ENCODE results near the gene PARD3.

Gene PARD3

DNA sequence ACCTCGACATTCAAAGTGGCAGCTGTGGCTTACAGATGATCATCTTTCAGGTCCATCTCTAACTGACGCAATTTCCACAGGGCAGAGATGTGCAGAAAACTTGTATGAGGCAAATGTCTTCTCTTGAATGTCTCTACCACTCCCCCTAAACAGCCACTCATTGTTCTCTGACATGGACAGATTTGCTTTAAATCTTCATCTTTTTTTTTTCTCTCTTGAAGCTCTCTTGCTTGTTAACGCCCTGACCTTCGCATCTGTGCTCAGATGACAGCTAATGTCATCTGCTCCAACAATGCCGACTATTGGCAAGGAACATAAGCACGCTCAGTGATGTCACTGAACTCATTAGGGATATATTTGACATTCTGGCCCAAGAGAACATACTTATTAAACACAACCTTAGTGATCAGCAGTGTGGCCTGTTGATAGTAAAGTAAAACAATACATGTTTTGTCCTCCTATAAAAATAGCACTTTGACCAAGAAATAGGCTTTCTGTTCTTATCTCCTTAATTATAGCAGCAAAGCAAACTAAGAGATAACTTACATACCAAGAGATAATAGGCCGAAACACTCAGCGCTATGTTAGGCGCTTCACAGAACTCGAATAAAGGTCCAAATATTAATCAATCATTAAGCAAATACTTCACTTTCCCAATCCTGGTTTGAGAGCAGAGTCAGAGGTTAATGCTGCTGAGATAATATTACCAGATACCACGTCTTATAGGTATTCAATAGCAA lies 583.5 kb downstream of the PARD3 start:
- no peak for DNase-seq

GRCh38 chr10:34229917-34230316 lies 585.2 kb downstream of the PARD3 start:
- DNase-seq: no peak

DNA sequence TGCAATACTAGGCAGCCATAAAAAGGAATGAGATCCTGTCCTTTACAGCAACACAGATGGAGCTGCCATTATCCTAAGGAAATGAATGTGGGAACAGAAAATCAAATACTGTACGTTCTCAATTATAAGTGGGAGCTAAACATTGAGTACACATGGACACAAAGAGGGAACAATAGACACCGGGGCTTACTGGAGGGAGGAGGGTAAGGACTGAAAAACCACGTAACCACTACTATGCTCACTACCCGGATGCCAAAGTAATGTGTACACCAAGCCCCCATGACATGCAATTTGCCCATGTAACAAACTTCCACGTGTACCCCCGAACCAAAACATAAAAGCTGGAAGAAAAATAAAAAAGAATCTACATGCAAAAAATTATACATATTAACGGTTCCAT lies 587.0 kb downstream of the PARD3 start:
- no peak for DNase-seq

- no peak for DNase-seq
Observed at GRCh38 chr10:34224639-34225038, 590.5 kb downstream of the PARD3 start.

GRCh38 chr10:34223658-34224057 lies 591.4 kb downstream of the PARD3 start:
- DNase-seq: no peak

- no peak for DNase-seq
Observed at GRCh38 chr10:34222359-34222758, 592.7 kb downstream of the PARD3 start.

GRCh38 chr10:34219753-34220548 lies 595.1 kb downstream of the PARD3 start:
- DNase-seq: no peak

- DNase-seq: no peak
Observed at GRCh38 chr10:34217524-34217923, 597.6 kb downstream of the PARD3 start.

GRCh38 chr10:34216348-34216945 lies 598.6 kb downstream of the PARD3 start:
- DNase-seq: no peak

GRCh38 chr10:34213805-34214197 lies 601.3 kb downstream of the PARD3 start:
- no peak for DNase-seq

DNA sequence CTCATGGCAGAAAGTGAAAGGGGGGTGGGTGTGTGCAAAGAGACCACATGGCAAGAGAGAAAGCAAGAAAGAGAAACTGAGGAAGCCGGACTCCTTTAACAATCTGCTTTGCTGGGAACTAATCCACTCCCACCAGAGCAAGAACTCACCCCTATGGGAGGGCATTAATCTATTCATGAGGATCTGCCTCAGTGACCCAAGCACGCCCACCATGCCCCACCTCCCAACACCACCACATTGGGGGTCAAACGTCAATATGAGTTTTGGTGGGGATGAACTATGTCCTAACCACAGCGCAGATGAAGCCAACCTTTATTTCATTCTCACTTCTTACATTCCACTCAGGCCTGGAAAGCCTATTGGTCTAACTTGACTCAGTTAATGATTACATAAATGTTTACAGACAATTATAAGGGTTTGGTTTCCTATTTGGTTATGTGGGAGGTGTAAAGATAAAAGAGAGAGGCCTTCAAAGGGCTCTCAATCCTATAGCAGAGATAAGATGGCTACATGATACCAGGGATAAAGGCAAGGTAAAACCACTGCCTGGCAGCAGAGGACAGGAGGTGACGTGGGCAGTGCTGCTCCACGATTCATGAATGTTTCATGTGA lies 601.8 kb downstream of the PARD3 start:
- no peak for DNase-seq

GRCh38 chr10:34207343-34207742 lies 607.8 kb downstream of the PARD3 start:
- DNase-seq: no peak

DNA sequence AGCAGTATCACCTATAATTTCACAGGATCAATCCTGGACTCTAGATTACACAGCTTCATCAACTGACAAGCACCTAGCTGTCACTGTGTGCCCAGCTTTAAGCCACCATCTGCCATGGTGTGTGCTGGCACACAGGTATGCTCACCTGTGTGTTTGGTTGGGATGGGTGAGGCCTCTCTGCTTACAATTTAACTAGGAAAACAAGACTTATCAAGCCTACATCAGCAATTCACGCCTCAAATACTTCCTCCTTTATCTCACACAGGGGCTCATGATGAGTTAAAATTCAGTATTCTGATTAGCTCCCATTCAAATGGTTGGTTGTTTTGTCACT lies 608.2 kb downstream of the PARD3 start:
- DNase-seq: no peak

- no peak for DNase-seq
Observed at GRCh38 chr10:34206078-34206934, 608.8 kb downstream of the PARD3 start.

DNA sequence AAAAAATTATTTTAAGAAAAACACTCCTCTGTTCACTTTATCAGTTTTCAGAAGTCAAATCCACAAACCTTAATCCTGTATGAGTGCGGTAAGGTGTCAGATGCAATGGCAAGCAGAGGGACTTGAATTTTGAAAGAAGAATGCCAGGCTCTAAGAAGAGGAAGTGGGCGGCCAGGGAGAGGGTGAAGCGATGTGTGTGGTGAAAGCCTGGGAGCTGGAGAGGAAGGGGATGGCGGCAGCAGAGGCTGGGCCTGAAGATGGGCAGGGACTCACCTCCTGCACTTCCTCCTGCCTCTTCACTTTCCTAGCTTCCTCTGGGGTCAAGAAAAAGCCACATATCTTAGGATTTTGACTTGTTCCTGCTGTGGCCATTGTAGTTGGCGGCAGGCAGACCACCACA lies 609.6 kb downstream of the PARD3 start:
- DNase-seq: no peak

- DNase-seq: no peak
Observed at GRCh38 chr10:34203966-34204630, 611.0 kb downstream of the PARD3 start.

GRCh38 chr10:34200355-34200901 lies 614.7 kb downstream of the PARD3 start:
- DNase-seq: no peak

DNA sequence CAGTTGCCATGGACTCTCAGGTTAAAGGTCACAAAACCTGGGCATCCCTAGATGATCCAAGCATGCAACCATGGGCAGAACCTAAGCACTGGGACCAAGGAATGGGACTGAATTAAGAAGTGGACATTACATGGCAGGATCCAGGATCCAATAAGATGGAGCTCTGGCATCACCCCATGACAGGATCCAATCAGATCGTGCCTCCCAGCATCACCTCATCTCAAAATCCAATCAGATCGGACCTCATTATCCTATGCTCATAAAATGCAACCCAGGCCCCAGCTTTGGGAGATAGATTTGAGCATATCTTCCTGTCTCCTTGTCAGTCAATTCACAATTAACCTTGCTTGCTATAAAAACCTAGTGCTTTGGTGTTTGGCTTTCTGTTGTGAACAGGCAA lies 616.1 kb downstream of the PARD3 start:
- DNase-seq: no peak

DNA sequence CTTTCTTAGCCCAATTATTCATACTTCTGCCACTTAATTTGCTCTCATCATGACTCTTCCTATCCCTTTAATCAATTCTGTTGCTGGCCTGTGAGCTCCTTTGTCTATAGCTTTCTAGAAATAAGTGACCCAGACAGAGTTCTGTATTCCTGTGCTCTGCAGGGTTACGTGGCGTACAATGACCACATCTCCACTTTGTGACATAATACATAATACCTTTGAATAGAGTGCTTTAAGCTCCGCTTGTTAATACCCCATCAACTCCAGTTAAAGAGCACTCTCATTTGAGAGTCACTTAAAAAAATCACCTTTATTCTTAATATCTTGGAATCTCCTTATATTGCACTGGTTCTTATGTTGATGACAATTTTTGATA lies 619.0 kb downstream of the PARD3 start:
- DNase-seq: no peak

DNA sequence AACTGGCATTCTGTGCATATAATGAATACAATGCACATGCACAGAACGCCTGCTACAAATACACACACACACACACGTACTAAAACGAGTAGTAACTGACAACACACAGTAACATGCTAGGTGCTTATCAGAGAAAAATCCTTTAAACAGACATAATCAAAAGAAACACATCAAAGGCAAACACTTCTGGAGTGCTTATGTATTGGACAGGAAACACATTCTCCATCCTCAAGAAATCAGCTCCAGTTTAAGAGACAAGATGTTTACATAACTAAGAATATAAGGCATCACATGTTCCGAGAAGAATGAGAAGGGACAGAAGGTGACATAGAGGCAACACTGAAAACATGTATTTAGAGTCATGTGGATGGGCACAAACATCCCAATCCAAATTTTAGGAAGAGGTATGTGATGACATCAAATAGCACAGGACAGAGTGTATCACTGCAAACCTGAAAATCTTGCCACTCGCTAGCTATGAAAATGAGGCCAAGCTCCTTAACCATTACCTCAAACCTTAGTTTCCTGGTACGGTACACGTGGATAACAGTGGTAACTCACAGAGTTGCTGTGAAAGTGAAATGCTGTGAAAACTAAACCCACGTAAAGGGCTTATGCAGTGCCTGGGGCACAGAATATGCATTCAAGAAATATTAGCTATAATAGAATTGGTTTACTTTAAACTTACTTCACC lies 619.6 kb downstream of the PARD3 start:
- no peak for DNase-seq

- no peak for DNase-seq
Observed at GRCh38 chr10:34193931-34194626, 621.0 kb downstream of the PARD3 start.
